HG03139 (cell line): ENCODE measurements around the gene TRPV4.

Experiments
- ATAC-seq: cut with Tn5 transposase; IDR thresholded peaks from one replicate; pipeline ENCODE4 v1.9.1; 2021; ENCODE audit not compliant: unreplicated experiment

The TRPV4 gene

GRCh38 chr12:109829667-109830066 lies 3.5 kb downstream of the TRPV4 start:
- no peak for ATAC-seq

- no peak for ATAC-seq
Observed at GRCh38 chr12:109828754-109829511, 4.3 kb downstream of the TRPV4 start.

GRCh38 chr12:109827566-109828550 lies 5.3 kb downstream of the TRPV4 start:
- ATAC-seq: no peak

GRCh38 chr12:109827080-109827479 lies 6.1 kb downstream of the TRPV4 start:
- no peak for ATAC-seq

GRCh38 chr12:109824731-109825130 lies 8.5 kb downstream of the TRPV4 start:
- ATAC-seq: no peak

- ATAC-seq: no peak
Observed at GRCh38 chr12:109822951-109823411, 10.2 kb downstream of the TRPV4 start.

- ATAC-seq: no peak
Observed at GRCh38 chr12:109822416-109822815, 10.8 kb downstream of the TRPV4 start.

GRCh38 chr12:109821968-109822367 lies 11.2 kb downstream of the TRPV4 start:
- no peak for ATAC-seq

GRCh38 chr12:109820816-109821381 lies 12.3 kb downstream of the TRPV4 start:
- no peak for ATAC-seq

- no peak for ATAC-seq
Observed at GRCh38 chr12:109818905-109819500, 14.2 kb downstream of the TRPV4 start.

GRCh38 chr12:109818253-109818652 lies 14.9 kb downstream of the TRPV4 start:
- no peak for ATAC-seq

- ATAC-seq: no peak
Observed at GRCh38 chr12:109817627-109818231, 15.5 kb downstream of the TRPV4 start.

- no peak for ATAC-seq
Observed at GRCh38 chr12:109816870-109817269, 16.3 kb downstream of the TRPV4 start.

GRCh38 chr12:109815757-109816617 lies 17.2 kb downstream of the TRPV4 start:
- no peak for ATAC-seq

- ATAC-seq: no peak
Observed at GRCh38 chr12:109815225-109815624, 18.0 kb downstream of the TRPV4 start.

GRCh38 chr12:109814600-109815150 lies 18.5 kb downstream of the TRPV4 start:
- no peak for ATAC-seq

GRCh38 chr12:109813810-109814416 lies 19.3 kb downstream of the TRPV4 start:
- ATAC-seq: no peak

- no peak for ATAC-seq
Observed at GRCh38 chr12:109811624-109811995, 21.6 kb downstream of the TRPV4 start.
